H1 (cell line): ENCODE results near the gene S100A12. TPM values are rescaled to one million over a fixed set of nuclear protein-coding genes. Genes with fewer than 3 reads are reported as not detected.

ENCODE experiments used
- CTCF ChIA-PET: fragments of 300-600 bp; sonication (Branson Sonifier 250); formaldehyde crosslinking; loops from one replicate; lab custom pipeline; 2021; ENCODE audit not compliant: partially characterized antibody; lab: Charles Lee
- POLR2A ChIA-PET: fragments of 300-600 bp; sonication (Branson Sonifier 250); formaldehyde crosslinking; loops from one replicate; lab custom pipeline; 2021; ENCODE audit warnings: inconsistent platforms; ENCODE audit not compliant: partially characterized antibody; lab: Charles Lee
- DNase-seq, 2 experiments: peaks; one replicate each; pipeline versions ENCODE4 v3.0.0 to v3.0.0-alpha.2; 2010 to 2022; ENCODE audit warnings: low spot score in 2 of 2, low read depth in 1 of 2, mixed read lengths in 1 of 2
- FAIRE-seq: peaks from 2 replicates; lab custom pipeline; 2011; peaks lifted over from hg19 to GRCh38; lab: Jason Lieb, UNC
- H2AFZ ChIP-seq: 2 replicates; pipeline ENCODE4 v1.8.1; 2012; ENCODE audit warnings: low read length, inconsistent platforms
- H2AK5ac ChIP-seq: 2 replicates; pipeline ENCODE4 v1.6.1; 2013; ENCODE audit warnings: low read depth, low read length
- H2BK120ac ChIP-seq: replicated peaks from 2 replicates; pipeline ENCODE3; 2013; ENCODE audit warnings: low read depth, low read length, inconsistent platforms
- H2BK12ac ChIP-seq: 2 replicates; pipeline ENCODE4 v1.6.1; 2013; ENCODE audit warnings: low read depth, low read length
- H2BK15ac ChIP-seq: 2 replicates; pipeline ENCODE4 v1.6.1; 2013; ENCODE audit warnings: low read length
- H2BK20ac ChIP-seq: 2 replicates; pipeline ENCODE4 v1.6.1; 2013; ENCODE audit warnings: low read length
- H2BK5ac ChIP-seq: 2 replicates; pipeline ENCODE4 v1.6.1; 2013; ENCODE audit warnings: low read depth, low read length
- H3K14ac ChIP-seq: 2 replicates; pipeline ENCODE4 v1.6.1; 2013; ENCODE audit warnings: inconsistent platforms; ENCODE audit not compliant: insufficient read length
- H3K18ac ChIP-seq: 2 replicates; pipeline ENCODE4 v1.6.1; 2013; ENCODE audit warnings: low read length; ENCODE audit errors: extremely low read depth
- H3K23ac ChIP-seq: 2 replicates; pipeline ENCODE4 v1.6.1; 2013; ENCODE audit warnings: inconsistent platforms; ENCODE audit not compliant: insufficient read length
- H3K23me2 ChIP-seq: 2 replicates; pipeline ENCODE4 v1.6.1; 2013; ENCODE audit warnings: low read depth, low read length
- H3K27ac ChIP-seq: 2 replicates; pipeline ENCODE4 v1.6.1; 2011; ENCODE audit warnings: low read depth, low read length, inconsistent platforms
- H3K27me3 ChIP-seq, 4 experiments: replicated peaks in 1 of 4; 1 replicate in 1 of 4; 2 replicates in 3 of 4; pipeline versions ENCODE4 v1.6.1 to v1.8.1; 2011 to 2013; ENCODE audit warnings: low read length in 3 of 4, mild to moderate bottlenecking in 3 of 4, inconsistent platforms in 2 of 4, mixed read lengths in 2 of 4, moderate library complexity in 1 of 4; ENCODE audit not compliant: control insufficient read depth in 3 of 4, insufficient read depth in 3 of 4; ENCODE audit errors: extremely low read depth in 1 of 4
- H3K36me3 ChIP-seq, 4 experiments: 2 replicates each; pipeline versions ENCODE4 v1.6.1 to v1.8.1; 2011 to 2013; ENCODE audit warnings: mild to moderate bottlenecking in 4 of 4, low read length in 3 of 4, moderate library complexity in 2 of 4, control low read depth in 1 of 4, inconsistent platforms in 1 of 4; ENCODE audit not compliant: insufficient read depth in 4 of 4, control insufficient read depth in 2 of 4
- H3K4ac ChIP-seq: replicated peaks from 2 replicates; pipeline ENCODE3; 2013; ENCODE audit warnings: low read length, low read depth, mixed read lengths, inconsistent platforms; ENCODE audit not compliant: insufficient read length
- H3K4me1 ChIP-seq, 4 experiments: replicated peaks in 1 of 4; 1 replicate in 1 of 4; 2 replicates in 3 of 4; pipeline versions ENCODE4 v1.6.1 to v1.8.1; 2011 to 2013; ENCODE audit warnings: low read length in 3 of 4, inconsistent platforms in 2 of 4, mixed read lengths in 1 of 4; ENCODE audit not compliant: insufficient read depth in 4 of 4, control insufficient read depth in 3 of 4
- H3K4me2 ChIP-seq, 2 experiments: 2 replicates each; pipeline versions ENCODE4 v1.6.1 to v1.8.1; 2011 to 2013; ENCODE audit warnings: low read depth in 2 of 2, low read length in 2 of 2, control low read depth in 1 of 2, inconsistent platforms in 1 of 2, mild to moderate bottlenecking in 1 of 2; ENCODE audit not compliant: insufficient read depth in 1 of 2
- H3K4me3 ChIP-seq, 4 experiments: fragments of 200-600, 300-600 bp in 1 of 4; sonication (generic), shearing (Covaris generic), sonication (Bioruptor Twin) in 1 of 4; 2 replicates each; pipeline versions ENCODE4 v1.5.1 to v1.8.1; 2011 to 2016; ENCODE audit warnings: low read length in 4 of 4, low read depth in 3 of 4, control low read depth in 2 of 4, inconsistent platforms in 2 of 4, mild to moderate bottlenecking in 2 of 4, mixed read lengths in 1 of 4, moderate library complexity in 1 of 4; ENCODE audit not compliant: insufficient read depth in 2 of 4; ENCODE audit errors: extremely low read depth in 1 of 4
- H3K56ac ChIP-seq: replicated peaks from 2 replicates; pipeline ENCODE3; 2013; ENCODE audit warnings: low read depth, mild to moderate bottlenecking, mixed read lengths, low read length, inconsistent platforms; ENCODE audit not compliant: insufficient read length
- H3K79me1 ChIP-seq: 2 replicates; pipeline ENCODE4 v1.6.1; 2013; ENCODE audit warnings: low read depth, low read length, control low read depth
- H3K79me2 ChIP-seq, 2 experiments: 2 replicates each; pipeline versions ENCODE4 v1.6.1 to v1.8.1; 2012 to 2013; ENCODE audit warnings: low read length in 2 of 2, mild to moderate bottlenecking in 2 of 2, inconsistent platforms in 1 of 2; ENCODE audit not compliant: insufficient read depth in 2 of 2, control insufficient read depth in 1 of 2
- H3K9ac ChIP-seq, 4 experiments: replicated peaks in 1 of 4; 1 replicate in 1 of 4; 2 replicates in 3 of 4; pipeline versions ENCODE4 v1.6.1 to v1.8.1; 2011 to 2013; ENCODE audit warnings: low read depth in 3 of 4, low read length in 3 of 4, control low read depth in 2 of 4, mild to moderate bottlenecking in 2 of 4, moderate library complexity in 2 of 4, inconsistent platforms in 1 of 4; ENCODE audit errors: extremely low read depth in 1 of 4
- H3K9me3 ChIP-seq, 2 experiments: 2 replicates each; pipeline versions ENCODE4 v1.6.1 to v1.8.1; 2012 to 2013; ENCODE audit warnings: mild to moderate bottlenecking in 2 of 2, moderate library complexity in 2 of 2, control low read depth in 1 of 2, inconsistent platforms in 1 of 2, low read depth in 1 of 2, low read length in 1 of 2, mixed read lengths in 1 of 2; ENCODE audit not compliant: insufficient read depth in 2 of 2
- H4K20me1 ChIP-seq, 2 experiments: replicated peaks in 1 of 2; 2 replicates each; pipeline versions ENCODE3 to v1.8.1; 2011 to 2013; ENCODE audit warnings: inconsistent platforms in 2 of 2, low read length in 2 of 2, mild to moderate bottlenecking in 1 of 2; ENCODE audit not compliant: insufficient read depth in 2 of 2, control insufficient read depth in 1 of 2
- H4K5ac ChIP-seq: 2 replicates; pipeline ENCODE4 v1.6.1; 2013; ENCODE audit warnings: low read length, low read depth, mixed read lengths, inconsistent platforms; ENCODE audit not compliant: insufficient read length
- H4K8ac ChIP-seq: 2 replicates; pipeline ENCODE4 v1.8.0; 2013; ENCODE audit warnings: mild to moderate bottlenecking, moderate library complexity, low read length, inconsistent platforms; ENCODE audit not compliant: insufficient read depth; ENCODE audit errors: extremely low read depth
- H4K91ac ChIP-seq: replicated peaks from 2 replicates; pipeline ENCODE3; 2013; ENCODE audit warnings: low read length, mixed read lengths, inconsistent platforms; ENCODE audit not compliant: insufficient read length
- CHD1 ChIP-seq: IDR thresholded peaks from 2 replicates; pipeline ENCODE4 v1.6.1; 2012; ENCODE audit warnings: low read depth, low read length, improper control_type of control experiment
- CHD2 ChIP-seq: IDR thresholded peaks from 2 replicates; pipeline ENCODE4 v1.6.1; 2012; ENCODE audit warnings: low read length, improper control_type of control experiment
- CREB1 ChIP-seq: IDR thresholded peaks from 2 replicates; pipeline ENCODE4 v1.6.1; 2012; ENCODE audit warnings: inconsistent platforms
- EZH2 ChIP-seq: fragments of 200-600 bp; sonication (generic); IDR thresholded peaks from 2 replicates; pipeline ENCODE4 v1.7.1; 2012; ENCODE audit warnings: low read depth, mild to moderate bottlenecking, moderate library complexity, low read length, inconsistent platforms; ENCODE audit not compliant: severe bottlenecking
- FOSL1 ChIP-seq: IDR thresholded peaks from 2 replicates; pipeline ENCODE4 v1.6.1; 2011; ENCODE audit warnings: mild to moderate bottlenecking, low read depth, low read length, moderate library complexity; ENCODE audit not compliant: insufficient read depth
- HDAC2 ChIP-seq, 2 experiments: fragments of 300-600 bp in 1 of 2; sonication (generic) in 1 of 2; IDR thresholded peaks; 2 replicates each; pipeline ENCODE4 v1.6.1; 2011 to 2012; ENCODE audit warnings: low read depth in 2 of 2, low read length in 2 of 2, mild to moderate bottlenecking in 2 of 2, moderate library complexity in 2 of 2, borderline replicate concordance in 1 of 2, inconsistent platforms in 1 of 2
- KDM5A ChIP-seq: fragments of 200-600 bp; IDR thresholded peaks from 2 replicates; pipeline ENCODE4 v1.7.1; 2012; ENCODE audit warnings: mild to moderate bottlenecking, low read length, inconsistent platforms, mixed read lengths
- RNF2 ChIP-seq: fragments of 200-900, 300-1000 bp; sonication (generic); IDR thresholded peaks from 2 replicates; pipeline ENCODE4 v1.7.1; 2016; ENCODE audit warnings: borderline replicate concordance, low read depth, mild to moderate bottlenecking, antibody characterized with exemption, low read length; ENCODE audit not compliant: poor library complexity, severe bottlenecking; ENCODE audit errors: missing control alignments
- SUZ12 ChIP-seq: fragments of 200-600 bp; sonication (generic); IDR thresholded peaks from 2 replicates; pipeline ENCODE4 v1.6.1; 2012; ENCODE audit warnings: mild to moderate bottlenecking, inconsistent platforms, low read length, moderate library complexity, mixed read lengths
- TAF7 ChIP-seq: optimal IDR thresholded peaks from 2 replicates; pipeline ENCODE3; 2011; ENCODE audit warnings: low read depth, mild to moderate bottlenecking, inconsistent platforms, low read length, moderate library complexity, borderline replicate concordance
- WGBS, 2 experiments: shearing (Covaris generic) in 1 of 2; methylation state at CpG; one replicate each; pipeline versions ENCODE4 v1.1.6 to v1.1.7; 2013 to 2015; ENCODE audit warnings: low lambda C conversion rate in 2 of 2, mixed read lengths in 2 of 2, inconsistent platforms in 1 of 2, low coverage in 1 of 2, missing lambda C conversion rate in 1 of 2; ENCODE audit not compliant: insufficient replicate concordance in 2 of 2, insufficient coverage in 1 of 2, insufficient read length in 1 of 2; ENCODE audit errors: extremely low coverage in 1 of 2, missing lambda C conversion rate in 1 of 2; 5-methylcytosine and 5-hydroxymethylcytosine counted together
- polyA plus RNA-seq, 7 experiments: library from polyadenylated mRNA; depleted of rRNA in 3 of 7; stranded (reverse) in 5 of 7; unstranded in 2 of 7; fragments of >200 nt in 5 of 7; fragments of 200-250 nt in 2 of 7; gene quantifications; 1 replicate in 5 of 7; 2 replicates in 1 of 7; 4 replicates in 1 of 7; pipeline versions ENCODE4 v1.2.1 to v1.2.3, GENCODE V29; 2011 to 2013; ENCODE audit warnings: missing spikeins in 2 of 7, mixed read lengths in 2 of 7
- total RNA-seq: library from RNA; stranded (reverse); fragmentation: NEBNext Ultra II Directional; extraction: Animal tissue kit (Norgen Biotek cat#: 25700); gene quantifications from 2 replicates; pipeline ENCODE4 v1.2.1, GENCODE V29; 2021

The S100A12 gene
- total and polyA plus RNA-seq, 2 of the 8 experiments (the other 6 are each of a cell fraction or from before 2014, with no cell fraction given): not detected

GRCh38 chr1:153367090-153367489, 8.3 kb downstream of the S100A12 start:
- H3K4ac ChIP-seq: no peak overlapping the region
- no peak overlapping the region for H4K8ac ChIP-seq
- no peaks in the 10 kb centered on the region for H4K20me1 ChIP-seq
- no peak overlapping the region for H2BK20ac ChIP-seq
- H3K79me1 ChIP-seq: no peaks in the 10 kb centered on the region
- H3K9ac ChIP-seq: no peak overlapping the region
- FAIRE-seq (no peak), DNase-seq (no peak)
- no peak for TF ChIP-seq TAF7
- TF ChIP-seq EZH2: no peak
- no peak for TF ChIP-seq CHD1
- no peak for TF ChIP-seq FOSL1
- TF ChIP-seq CHD2: no peak
- no peak for TF ChIP-seq RNF2
- no peak for TF ChIP-seq CREB1
- TF ChIP-seq KDM5A: no peak
- no peak for TF ChIP-seq HDAC2 (IDR thresholded peaks at IDR 0.05; ENCODE audit: borderline replicate concordance in 1 of 2, low read depth in 2 of 2, low read length in 2 of 2)
- TF ChIP-seq SUZ12: no peak
- no peak overlapping the region for H3K4me2 ChIP-seq
- no peak overlapping the region for H3K18ac ChIP-seq
- no peaks in the 10 kb centered on the region; the same call in 1 of the 2 replicates for H3K23me2 ChIP-seq
- H2BK12ac ChIP-seq: no peak overlapping the region
- ChIA-PET POLR2A (no interaction called here), CTCF (interaction anchor here (3.0 to 4.1 kb wide), 2 partner anchors 12 to 14 kb away, joined by 12 to 19 read pairs; no protein-coding TSS in a partner anchor)
- H3K27ac ChIP-seq: no peak overlapping the region
- WGBS, 2 experiments: 88% methylated on average over 1 of the region's 2 CpGs; no CpG with 5 or more reads in 1 of the 2 experiments
- H3K23ac ChIP-seq: no peak overlapping the region
- H2BK15ac ChIP-seq: no peak overlapping the region
- H3K9me3 ChIP-seq: no peaks in the 10 kb centered on the region
- no peaks in the 10 kb centered on the region for H3K27me3 ChIP-seq
- no peak overlapping the region for H4K5ac ChIP-seq
- H2BK5ac ChIP-seq: no peak overlapping the region
- H3K14ac ChIP-seq: no peak overlapping the region
- no peak overlapping the region for H3K4me3 ChIP-seq
- H4K91ac ChIP-seq: no peak overlapping the region
- no peaks in the 10 kb centered on the region for H3K36me3 ChIP-seq
- no peak overlapping the region for H2AFZ ChIP-seq
- no peak overlapping the region for H2BK120ac ChIP-seq
- H3K56ac ChIP-seq: no peak overlapping the region
- no peak overlapping the region for H2AK5ac ChIP-seq
- no peaks in the 10 kb centered on the region for H3K4me1 ChIP-seq
- H3K79me2 ChIP-seq: no peaks in the 10 kb centered on the region
